Fibroblast of the aortic adventitia (primary cell): ENCODE results near the gene MARK2. TPM values are rescaled to one million over a fixed set of nuclear protein-coding genes. Genes with fewer than 3 reads are reported as not detected.

Experiments
- DNase-seq: peaks from one replicate; pipeline ENCODE4 v3.0.0-alpha.2; 2010; ENCODE audit warnings: low read depth
- H3K4me3 ChIP-seq: 2 replicates; pipeline ENCODE4 v1.5.1; 2011; ENCODE audit warnings: low read depth, mild to moderate bottlenecking, control low read depth, low read length, moderate library complexity
- CTCF ChIP-seq: IDR thresholded peaks from 2 replicates; pipeline ENCODE4 v1.5.1; 2011; ENCODE audit warnings: mild to moderate bottlenecking, low read length, control low read depth, inconsistent platforms; ENCODE audit not compliant: insufficient read depth
- total RNA-seq: library from RNA; depleted of rRNA; stranded (reverse); fragments of >200 nt; gene quantifications from 2 replicates; pipeline ENCODE4 v1.2.3, GENCODE V29; 2012; ENCODE audit warnings: low replicate concordance

Gene MARK2
- total RNA-seq, 1 donor, result 12.7 TPM

- no peak overlapping the region for H3K4me3 ChIP-seq
- TF ChIP-seq CTCF, result no peak
- no peak for DNase-seq
Measured at GRCh38 chr11:63896071-63896470, 57.2 kb downstream of the MARK2 start.

- TF ChIP-seq CTCF, result no peak
- H3K4me3 ChIP-seq, result no peak overlapping the region
- DNase-seq, result no peak
Measured at GRCh38 chr11:63897459-63898146, 58.7 kb downstream of the MARK2 start.

GRCh38 chr11:63901660-63902059 lies 62.8 kb downstream of the MARK2 start:
- H3K4me3 ChIP-seq, result no peak overlapping the region
- peak; percentile 48 for TF ChIP-seq CTCF
- peak; percentile 23 for DNase-seq

GRCh38 chr11:63903884-63904283 lies 65.0 kb downstream of the MARK2 start:
- H3K4me3 ChIP-seq, result no peak overlapping the region
- DNase-seq, result no peak
- TF ChIP-seq CTCF, result no peak

- no peak for DNase-seq
- H3K4me3 ChIP-seq, result no peak overlapping the region
- TF ChIP-seq CTCF, result no peak
Measured at GRCh38 chr11:63904743-63905142, 65.8 kb downstream of the MARK2 start.

GRCh38 chr11:63905179-63905578 lies 66.3 kb downstream of the MARK2 start:
- TF ChIP-seq CTCF, result no peak
- H3K4me3 ChIP-seq, result no peak overlapping the region
- no peak for DNase-seq

- no peak for DNase-seq
- no peak overlapping the region for H3K4me3 ChIP-seq
- no peak for TF ChIP-seq CTCF
Measured at GRCh38 chr11:63906087-63906486, 67.2 kb downstream of the MARK2 start.
